HG03196 (cell line): ENCODE measurements around the gene RAD23B.
"Not testable (repeated sequence)": the region's sequence is repeated elsewhere in the genome, so short reads cannot be mapped to it uniquely, and the experiment has no call there.

Experiments
- ATAC-seq: cut with Tn5 transposase; IDR thresholded peaks from one replicate; pipeline ENCODE4 v1.9.1; 2021; ENCODE audit not compliant: unreplicated experiment

Gene RAD23B

DNA sequence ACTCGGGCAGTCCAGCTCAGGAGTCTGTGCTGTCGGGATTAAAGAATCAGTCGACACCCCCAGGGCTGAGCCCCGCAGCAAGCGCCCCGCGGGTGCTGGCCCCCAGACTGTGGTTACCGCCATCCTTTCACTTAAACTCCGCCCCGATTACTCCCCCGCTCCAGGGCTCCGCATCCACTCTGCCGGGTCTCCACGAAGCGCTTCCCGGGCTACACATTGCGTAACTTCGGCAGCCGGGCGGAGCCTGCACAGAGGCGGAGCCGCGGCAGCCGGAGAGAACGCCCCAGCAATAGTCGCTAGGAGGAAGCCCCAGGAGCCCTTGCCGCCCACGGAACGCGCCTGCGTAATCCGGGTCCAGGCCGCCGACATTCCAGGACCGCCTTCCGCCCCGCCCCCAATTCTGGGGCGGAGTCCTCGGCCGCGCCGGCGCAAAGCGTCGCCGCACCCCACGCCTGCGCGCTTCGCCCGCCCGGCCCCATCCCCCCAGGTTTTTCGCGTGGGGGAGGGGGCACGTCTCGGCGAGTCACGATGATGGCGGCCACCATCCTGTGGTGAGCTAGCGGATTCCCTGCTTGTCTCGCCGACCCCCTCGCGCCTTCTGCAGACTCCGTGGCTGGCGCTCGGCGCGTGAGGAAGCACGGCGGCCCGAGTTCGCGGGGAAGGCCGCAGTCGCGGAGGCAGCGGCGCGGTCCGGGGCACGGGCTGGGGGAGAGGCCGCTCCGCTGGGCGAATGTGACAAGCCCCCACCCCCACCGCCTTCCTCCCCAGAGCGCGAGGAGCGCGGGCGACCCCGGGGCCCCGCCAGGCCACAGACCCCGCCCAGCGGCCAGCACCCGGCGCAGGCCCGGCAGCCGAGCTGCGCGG, at the start of gene RAD23B:
Gene RAD23B, plus strand, starts transcription at position 521 of the 864 bp plus-strand sequence. CDS start 351 bp downstream, outside the sequence.
- ATAC-seq, result peak; percentile 89

DNA sequence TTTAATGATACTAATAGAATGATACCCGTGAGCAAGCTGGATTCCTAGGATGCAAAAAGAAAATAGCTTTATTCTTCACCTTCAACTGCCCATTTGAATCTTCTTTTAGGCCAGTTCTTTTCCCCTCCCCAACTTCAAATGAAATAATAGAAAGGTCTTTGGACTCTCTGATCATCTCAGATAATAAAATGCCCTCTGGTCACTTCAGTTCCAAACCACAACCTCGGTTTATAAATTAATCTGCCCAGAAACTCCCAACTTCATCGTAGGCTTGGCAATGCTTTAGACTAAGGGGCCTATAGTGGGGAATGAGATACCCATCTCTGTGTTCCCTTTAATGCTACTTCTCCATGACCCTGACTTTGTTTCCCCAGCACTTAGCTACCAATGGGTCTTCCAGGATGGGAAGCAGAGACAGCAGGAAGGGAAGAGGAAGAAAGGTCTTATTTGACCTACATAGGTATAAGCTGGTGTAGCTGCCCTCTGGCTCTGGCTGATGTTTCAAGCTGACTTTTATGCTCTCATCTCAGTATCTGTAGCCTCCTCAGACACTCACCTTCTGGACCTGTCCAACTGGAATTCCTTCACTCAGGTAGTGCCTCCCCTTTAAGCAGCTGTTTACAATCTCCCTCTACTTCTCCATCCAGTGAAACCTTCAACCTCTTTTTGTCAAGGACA, 47.2 kb upstream of the RAD23B start:
- ATAC-seq, result no peak

DNA sequence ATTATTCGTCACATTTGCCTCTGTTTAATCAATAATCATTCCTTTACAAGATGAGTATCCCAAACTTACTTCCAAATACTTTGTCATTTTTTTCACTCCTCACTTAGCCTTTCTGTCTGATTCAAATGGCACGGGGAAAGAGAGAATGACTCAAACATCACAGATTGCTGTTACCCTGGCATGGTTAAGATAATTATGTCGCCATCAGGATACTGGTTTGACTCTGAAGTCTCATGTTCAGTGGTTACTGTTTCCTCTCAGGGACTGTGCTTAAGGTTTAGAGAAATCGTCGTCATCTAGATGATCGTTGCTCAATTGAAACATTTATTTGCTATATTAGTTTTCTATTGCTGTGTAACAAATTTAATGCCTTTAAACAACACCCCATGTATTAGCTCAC, 45.2 kb upstream of the RAD23B start:
- ATAC-seq, result no peak

DNA sequence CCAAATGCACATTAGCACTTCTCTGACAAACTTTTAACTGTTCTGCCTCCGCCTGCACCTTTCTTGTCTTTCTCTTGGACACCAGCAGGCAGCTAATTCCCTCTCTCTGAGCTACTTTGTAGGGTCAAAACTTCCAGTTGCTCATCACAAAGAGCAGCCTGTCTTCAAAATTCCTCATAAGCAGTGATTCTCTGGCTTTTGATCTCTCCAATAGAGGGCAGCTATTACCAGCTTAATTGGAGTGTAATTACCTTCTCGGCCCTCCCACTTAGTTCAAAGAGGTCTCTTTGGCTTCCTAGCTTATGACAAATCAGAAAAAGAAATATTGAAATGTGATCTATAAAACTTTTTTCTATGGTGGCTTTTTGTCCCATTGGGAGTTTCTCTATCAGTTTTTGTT, 43.6 kb upstream of the RAD23B start:
- no peak for ATAC-seq

DNA sequence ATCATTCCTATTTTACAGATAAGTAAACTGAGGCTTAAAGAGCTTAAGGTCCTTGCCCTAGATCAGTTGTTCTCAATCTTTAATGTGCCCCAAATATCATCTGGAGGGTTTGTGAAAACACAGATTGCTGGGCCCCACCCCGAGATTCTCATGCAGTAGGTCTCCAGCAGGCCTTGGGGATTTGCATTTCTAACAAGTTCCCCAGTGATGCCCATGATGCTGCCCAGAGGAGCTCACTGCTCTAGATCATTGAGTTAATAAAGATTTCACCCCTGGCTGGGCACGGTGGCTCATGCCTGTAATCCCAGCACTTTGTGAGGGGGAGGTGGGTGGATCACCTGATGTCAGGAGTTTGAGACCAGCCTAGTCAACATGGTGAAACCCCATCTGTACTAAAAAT, 42.8 kb upstream of the RAD23B start:
- ATAC-seq, result no peak

DNA sequence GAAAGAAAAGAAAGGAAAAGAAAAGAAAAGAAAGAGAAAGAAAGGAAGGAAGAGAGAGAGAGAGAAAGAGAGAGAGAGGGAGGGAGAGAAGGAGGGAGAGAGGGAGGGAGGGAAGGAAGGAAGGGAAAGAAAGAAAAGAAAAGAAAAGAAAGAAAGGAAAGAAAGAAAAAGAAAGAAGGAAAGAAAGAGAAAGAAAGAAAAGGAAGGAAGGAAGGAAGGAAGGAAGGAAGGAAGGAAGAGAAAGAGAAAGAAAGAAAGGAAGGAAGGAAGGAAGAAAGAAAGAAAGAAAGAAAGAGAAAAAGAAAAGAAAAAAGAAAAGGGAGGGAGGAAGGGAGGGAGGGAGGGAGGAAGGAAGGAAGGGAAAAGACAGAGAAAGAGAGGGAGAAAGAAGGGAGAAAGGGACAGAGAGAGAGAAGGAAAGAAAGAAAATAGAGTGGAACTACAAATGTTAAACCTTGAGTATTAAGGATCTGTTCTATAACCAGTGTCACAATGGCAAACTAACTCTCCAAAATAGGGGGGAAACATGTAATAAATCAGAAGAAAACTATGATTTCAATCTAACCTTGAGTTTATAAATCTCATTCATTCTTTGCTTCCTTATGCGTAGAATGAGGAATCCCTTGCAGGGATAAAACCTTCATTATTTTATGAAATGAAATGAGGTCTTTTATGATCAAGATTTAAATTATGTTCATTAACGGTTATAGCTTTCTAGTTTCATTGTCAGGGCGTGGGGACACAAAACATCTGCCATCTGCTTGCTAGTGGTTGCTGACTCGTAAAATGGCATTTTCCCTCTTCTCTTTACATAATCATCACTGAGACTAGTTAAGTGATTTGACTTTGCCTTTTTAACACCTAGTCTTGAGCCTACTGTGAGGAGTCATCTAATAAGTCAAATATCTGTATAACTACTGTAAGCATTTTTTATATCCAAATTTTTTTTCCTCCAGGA, 40.7 kb upstream of the RAD23B start:
- no peak for ATAC-seq

DNA sequence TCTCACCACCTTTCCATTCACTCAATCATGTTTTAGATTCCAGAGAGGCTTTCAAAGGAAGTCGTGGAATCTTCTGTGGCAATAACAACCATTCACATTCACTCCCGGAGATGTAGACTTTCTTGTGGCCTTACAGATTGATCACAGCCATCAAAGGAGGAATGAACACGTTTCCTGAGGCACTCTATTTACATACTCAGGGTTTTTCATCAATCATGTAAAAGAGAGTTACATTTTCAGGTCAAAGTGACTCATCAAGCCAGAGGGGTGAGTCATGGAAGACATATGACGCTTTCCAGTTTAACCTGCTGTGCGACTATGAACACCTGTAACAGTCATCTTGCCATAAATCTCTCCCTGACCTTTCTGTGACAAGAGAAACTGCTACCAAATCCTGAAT, 39.3 kb upstream of the RAD23B start:
- peak; percentile 81 for ATAC-seq

DNA sequence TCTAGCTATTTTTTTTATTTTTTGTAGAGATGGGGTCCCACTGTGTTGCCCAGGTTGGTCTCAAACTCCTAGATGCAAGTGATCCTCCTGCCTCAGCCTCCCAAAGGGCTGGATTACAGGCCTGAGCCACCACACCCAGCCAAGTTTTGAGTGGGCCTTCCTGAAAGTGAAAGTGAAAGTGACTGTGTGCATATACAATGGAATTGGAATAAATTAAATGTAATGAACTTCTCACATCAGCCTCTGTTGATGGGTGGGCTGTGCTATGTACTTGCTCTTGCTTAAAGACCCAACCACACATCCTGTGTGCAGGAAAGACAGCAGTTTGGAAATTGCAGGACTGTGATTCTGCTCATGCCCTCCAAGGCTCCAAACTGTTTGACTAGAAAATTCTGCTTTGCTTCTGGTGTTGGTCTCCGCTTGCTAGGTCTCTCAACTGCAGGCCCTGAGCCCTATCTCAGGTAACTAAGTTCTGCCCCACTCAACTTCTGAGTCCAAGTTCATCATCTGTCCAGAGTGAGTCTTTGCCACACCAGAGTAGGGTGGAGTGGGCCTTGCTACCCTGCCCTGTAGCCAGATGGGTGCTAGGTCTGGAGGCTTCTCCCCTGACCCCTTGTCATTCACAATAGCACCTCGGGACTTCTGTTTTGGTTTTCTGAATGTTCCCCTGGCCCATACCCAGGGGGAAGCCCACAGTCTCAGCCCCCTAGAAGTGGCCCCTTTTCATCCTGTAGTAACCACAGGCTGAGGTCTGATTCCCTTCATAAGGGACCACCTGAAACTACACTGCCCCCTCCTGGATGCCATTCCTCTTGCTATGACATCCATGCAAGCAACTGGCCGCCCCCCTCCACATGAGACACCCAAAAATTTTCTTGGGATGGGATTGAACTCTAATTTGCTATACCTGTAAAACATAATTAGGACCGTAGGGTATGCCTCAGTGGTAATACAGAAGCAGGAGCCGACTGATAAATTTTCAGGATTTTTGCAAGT, 36.5 kb upstream of the RAD23B start:
- no peak for ATAC-seq

DNA sequence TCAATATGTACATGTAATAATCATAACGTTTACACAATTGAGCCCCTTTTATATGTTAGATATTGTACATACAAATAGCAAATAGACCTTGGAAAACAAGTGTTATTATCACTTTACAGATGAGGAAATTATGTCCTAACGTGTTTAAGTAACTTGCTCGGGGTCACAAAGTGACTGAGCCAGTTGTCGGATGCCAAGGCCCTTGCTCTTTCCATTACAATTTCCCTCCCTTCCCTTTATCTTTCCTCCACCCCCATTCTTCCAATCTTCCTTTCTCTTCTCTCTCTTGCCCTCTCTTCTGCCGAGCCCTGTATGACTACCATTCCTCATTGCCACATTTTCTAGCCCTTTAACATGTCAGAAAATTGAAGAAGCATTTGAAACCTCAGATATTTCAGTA, 34.4 kb upstream of the RAD23B start:
- ATAC-seq, result no peak

DNA sequence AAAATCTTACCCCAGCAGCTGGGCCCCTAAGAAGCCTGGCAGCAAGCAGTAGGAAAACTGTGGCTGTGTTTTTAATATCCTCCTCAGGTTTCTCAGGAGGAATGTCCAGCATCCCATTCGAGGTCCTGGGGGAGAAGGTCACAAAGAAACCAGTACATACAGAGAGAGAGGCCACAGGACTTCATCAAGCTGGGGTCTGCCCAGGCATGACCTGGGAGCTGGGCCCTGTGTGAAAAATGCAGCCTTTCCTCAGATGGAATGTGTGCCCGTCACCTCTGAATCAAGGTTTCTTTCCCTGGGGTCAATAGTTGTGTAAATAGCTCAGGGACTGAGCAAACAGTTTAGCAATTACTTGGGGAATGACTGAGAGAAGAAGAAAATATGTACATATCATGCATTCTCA, 33.9 kb upstream of the RAD23B start:
- ATAC-seq, result no peak

DNA sequence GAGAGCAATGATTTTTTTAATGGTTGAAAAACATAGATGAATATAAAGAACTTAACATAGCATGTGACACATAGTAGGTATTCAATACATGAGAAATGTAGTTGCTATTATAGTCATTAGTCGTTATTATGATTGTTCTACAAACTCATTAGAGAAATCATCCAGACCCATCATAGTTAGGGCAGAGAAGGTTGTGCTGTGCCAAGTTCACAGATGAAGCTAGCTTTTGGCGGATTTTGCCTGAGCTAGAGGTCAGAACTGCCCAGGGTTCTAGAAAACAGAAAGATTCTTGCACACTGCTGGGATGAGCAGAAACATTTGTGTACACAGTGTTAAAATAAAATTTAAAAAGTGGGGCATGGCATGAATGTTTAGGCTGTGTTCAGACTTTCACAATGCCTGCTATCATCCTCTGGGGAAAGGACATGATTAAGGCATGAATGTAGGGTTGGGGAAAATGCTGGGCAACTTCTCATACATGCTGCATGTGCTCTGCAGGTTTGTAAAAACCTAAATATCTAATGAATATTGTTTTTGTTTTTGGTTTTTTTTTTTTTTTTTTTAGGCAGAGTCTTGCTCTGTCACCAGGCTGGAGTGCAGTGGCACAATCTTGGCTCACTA, 33.3 kb upstream of the RAD23B start:
- ATAC-seq, result no peak

DNA sequence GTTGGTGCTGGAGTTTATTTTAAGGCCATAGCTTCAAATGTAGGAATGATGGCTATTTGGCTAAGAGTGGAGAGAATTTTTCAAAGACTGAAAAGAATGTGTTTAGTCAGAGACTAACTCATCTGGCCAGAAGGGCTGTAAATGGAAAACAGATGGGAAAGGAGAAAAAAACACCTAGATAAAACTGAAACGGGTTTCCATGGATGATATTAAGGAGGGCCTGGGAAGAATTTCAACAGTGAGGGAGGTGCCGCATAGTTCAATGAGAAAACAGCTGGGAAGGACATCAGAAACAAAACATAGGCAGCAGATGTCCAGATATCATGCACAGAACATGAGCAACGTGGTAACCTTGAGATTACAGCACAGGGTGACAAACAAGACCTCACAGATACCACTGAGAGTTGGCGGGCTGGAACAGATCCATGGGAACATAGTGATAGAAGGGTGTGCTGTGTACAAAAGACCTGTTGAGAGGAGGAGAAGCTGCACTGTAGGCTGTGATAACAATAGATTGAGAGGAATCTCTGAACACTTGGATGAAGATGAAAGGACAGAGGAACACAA, 31.2 kb upstream of the RAD23B start:
- no peak for ATAC-seq

DNA sequence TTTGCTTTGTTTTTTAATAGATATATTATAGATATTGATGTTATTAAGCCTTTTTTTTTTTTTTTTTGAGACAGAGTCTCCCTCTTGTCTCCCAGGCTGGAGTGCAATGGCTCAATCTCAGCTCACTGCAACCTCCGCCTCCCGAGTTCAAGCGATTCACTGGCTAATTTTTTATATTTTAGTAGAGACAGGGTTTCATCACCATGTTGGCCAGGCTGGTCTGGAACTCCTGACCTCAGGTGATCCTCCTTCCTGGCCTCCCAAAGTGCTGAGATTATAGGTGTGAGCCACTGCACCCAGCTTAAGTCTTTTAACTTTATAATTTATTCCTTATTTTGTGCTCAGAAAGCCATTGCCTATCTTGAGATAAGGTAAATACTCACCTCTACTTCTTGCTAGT, 24.2 kb upstream of the RAD23B start:
- ATAC-seq, result no peak

DNA sequence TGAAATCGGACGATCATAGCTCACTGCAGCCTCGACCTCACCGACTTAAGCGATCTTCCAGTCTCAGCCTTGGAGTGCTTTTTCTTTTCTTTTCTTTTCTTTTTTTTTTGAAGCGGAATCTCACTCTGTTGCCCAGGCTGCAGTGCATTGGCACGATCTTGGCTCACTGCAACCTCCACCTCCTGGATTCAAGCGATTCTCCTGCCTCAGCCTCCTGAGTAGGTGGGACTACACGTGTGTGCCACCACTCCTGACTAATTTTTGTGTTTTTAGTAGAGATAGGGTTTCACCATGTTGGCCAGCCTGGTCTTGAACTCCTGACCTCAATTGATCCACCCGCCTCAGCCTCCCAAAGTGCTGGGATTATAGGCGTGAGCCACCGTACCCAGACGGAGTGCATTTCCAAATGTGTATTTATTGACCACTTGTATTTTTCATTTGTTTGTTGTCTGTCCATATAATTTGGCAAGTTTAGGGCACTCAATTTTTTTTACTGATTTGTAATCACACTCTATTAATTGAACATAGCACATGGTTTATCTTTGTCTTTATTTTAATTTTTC, 23.2 kb upstream of the RAD23B start:
- ATAC-seq, result not testable (repeated sequence)

DNA sequence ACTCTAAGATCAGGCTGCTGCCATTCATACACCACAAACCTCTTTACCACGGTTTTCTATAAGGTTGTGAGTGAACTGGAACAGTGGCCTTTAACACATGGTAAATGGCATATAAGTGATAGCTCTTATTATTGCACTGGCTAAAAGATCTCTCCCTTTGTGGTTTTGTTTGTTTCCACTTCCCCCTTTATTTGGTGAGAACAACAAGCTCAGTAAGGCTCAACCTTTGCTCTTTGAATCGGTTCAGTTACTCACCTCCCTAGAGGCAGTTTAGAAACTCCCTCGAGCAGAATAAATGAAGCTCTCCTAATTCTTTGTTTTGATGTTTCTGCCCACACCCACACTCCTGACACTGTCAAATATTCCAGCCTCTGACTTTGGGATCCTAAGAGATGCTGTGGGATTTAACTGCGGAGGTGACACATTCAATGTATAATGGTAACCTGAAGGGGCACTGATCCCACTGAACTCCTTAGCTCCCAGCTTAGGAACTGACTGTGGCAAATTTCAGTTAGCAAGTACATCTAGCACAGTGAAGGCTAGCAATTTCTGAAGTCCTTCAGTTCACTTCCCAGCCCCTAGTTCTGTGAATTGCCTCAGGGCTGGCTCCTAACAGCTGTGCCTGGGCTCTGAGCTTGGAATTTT, 22.5 kb upstream of the RAD23B start:
- peak; percentile 100 for ATAC-seq

DNA sequence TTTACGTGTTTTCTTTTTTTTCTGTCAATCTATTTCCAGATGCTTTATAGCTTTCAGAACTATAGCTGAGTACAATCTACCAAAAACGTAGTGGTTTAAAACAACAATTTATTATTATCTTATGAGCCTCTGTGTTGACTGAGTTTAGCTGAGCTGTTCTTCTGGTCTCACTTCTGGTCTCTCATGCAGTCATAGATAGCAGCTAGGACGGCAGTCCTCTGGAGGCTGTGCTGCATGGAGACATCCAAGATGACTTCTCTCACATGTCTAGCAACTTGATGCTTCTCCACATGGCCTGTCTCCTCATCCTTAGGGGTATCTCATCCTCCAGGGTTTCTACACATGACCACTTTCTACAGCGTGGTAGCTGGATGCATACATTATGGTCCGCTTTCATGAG, 22.0 kb upstream of the RAD23B start:
- ATAC-seq, result no peak

DNA sequence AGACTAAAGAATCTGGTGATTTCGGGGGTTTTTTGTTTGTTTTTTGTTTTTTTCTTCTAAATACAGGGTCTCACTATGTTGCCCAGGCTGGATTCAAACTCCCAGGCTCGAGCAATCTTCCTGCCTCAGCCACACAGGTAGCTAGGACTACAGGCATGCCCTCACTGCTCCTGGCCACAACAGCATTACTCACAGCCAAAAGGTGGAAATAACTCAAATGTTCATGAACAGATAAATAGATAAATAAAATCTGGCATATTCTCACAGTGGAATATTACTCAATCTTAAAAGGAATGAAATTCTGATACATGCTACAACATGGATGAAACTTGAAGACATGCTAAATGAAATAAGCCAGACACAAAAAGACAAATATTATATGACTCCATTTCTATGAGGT, 19.8 kb upstream of the RAD23B start:
- ATAC-seq, result no peak

DNA sequence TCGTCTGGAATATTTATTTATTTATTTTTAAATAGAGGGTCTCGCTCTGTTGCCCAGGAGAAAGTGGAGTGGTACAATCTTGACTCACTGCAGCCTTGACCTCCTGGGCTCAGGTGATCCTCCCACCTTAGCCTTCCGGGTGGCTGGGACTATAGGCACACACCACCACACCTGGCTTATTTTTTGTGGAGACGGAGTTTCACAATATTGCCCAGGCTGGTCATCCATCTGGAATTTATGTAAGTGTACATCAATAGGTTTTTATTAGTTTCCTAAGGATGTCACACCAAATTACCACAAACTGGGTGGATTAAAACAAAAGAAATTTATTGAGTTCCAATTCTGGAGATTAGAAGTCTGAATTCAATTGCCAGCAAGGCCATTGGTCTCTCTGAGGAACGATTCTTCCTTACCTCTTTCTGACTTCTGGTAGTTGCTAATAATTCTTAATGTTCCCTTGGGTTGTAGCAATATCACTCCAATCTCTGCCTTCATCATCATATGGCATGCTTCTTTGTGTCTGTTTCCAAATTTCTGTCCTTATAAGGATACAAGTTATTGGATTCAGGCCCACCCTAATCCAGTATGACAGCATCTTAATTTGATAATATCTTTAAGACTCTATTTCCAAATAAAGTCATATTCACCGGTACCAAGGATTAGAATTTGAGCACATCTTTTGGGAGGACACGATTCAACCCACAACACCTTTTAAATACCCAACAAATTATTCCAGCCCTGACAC, 16.3 kb upstream of the RAD23B start:
- no peak for ATAC-seq
